DOHH2 (cell line): ENCODE results near the gene L1CAM.

Source experiments
- EZH2phosphoT487 ChIP-seq: fragments of 200-600 bp; sonication (generic); IDR thresholded peaks from 2 replicates; pipeline ENCODE4 v1.6.1; 2017; ENCODE audit warnings: borderline replicate concordance, mild to moderate bottlenecking, antibody characterized with exemption, low read length, moderate library complexity, mixed read lengths
- TF ChIP-seq, protein P1 (sequence below): fragments of 200-600 bp; sonication (generic); IDR thresholded peaks from one replicate; pipeline ENCODE4 v1.5.1; 2014; ENCODE audit warnings: antibody characterized with exemption, mild to moderate bottlenecking, low read depth, low read length; ENCODE audit not compliant: poor library complexity, severe bottlenecking

DNA sequence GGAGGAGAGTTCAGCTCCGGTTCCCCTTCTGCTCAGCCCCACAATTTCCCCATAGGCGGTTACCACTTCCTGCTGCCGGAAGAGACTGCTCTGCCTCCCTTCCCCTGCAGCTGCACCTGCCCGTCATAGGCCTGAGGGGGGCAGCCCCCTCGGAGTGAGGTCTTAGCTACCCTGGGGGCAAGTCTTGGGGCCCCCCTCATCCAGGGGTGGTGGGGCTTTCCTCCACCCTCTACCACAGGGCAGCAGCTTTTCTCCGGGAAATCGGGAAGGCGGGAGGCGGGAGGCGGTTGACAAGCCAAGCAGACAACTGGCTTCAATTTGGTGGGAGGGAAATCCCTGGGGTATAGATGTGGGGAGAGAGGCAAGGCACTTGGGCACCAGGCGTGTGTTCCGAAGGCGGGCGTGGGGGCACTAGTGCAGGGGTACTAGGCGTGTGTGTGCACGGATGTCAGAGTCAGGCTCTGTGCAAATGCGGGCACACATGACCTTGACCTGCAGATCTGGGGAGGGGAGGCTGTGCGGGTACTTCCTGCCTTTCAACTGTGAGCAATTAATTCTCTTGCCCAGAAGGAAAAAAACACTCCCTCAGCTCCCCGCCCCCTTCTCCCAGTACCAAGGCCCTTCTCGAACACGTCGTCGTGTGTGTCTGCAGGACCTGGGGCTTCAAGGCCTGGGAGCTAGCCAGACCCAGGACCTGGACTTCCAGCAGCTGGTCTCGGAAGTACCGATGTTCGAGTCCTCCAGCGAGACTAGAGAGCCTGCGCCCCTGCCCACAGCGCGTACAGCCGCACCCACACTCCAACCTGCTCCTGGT, 41.1 kb upstream of the L1CAM start:
- TF ChIP-seq, protein P1, sequence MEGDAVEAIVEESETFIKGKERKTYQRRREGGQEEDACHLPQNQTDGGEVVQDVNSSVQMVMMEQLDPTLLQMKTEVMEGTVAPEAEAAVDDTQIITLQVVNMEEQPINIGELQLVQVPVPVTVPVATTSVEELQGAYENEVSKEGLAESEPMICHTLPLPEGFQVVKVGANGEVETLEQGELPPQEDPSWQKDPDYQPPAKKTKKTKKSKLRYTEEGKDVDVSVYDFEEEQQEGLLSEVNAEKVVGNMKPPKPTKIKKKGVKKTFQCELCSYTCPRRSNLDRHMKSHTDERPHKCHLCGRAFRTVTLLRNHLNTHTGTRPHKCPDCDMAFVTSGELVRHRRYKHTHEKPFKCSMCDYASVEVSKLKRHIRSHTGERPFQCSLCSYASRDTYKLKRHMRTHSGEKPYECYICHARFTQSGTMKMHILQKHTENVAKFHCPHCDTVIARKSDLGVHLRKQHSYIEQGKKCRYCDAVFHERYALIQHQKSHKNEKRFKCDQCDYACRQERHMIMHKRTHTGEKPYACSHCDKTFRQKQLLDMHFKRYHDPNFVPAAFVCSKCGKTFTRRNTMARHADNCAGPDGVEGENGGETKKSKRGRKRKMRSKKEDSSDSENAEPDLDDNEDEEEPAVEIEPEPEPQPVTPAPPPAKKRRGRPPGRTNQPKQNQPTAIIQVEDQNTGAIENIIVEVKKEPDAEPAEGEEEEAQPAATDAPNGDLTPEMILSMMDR, result peak; percentile 12
- no peak for TF ChIP-seq EZH2phosphoT487
